HUES64 (cell line): ENCODE data around the gene CAMK2B.

Experiments
- H3K27ac ChIP-seq: 2 replicates; pipeline ENCODE4 v1.7.0; 2013; ENCODE audit warnings: low read depth, low read length, inconsistent platforms
- H3K27me3 ChIP-seq: 2 replicates; pipeline ENCODE4 v1.6.1; 2013; ENCODE audit warnings: mild to moderate bottlenecking, low read length; ENCODE audit not compliant: insufficient read depth
- H3K36me3 ChIP-seq: 2 replicates; pipeline ENCODE4 v1.6.1; 2013; ENCODE audit warnings: mild to moderate bottlenecking, low read length; ENCODE audit not compliant: insufficient read depth
- H3K4me1 ChIP-seq: 2 replicates; pipeline ENCODE4 v1.6.1; 2013; ENCODE audit warnings: mild to moderate bottlenecking, low read length, moderate library complexity; ENCODE audit not compliant: insufficient read depth
- H3K4me3 ChIP-seq: 2 replicates; pipeline ENCODE4 v1.5.1; 2013; ENCODE audit warnings: mild to moderate bottlenecking, low read length, moderate library complexity
- H3K9ac ChIP-seq: 2 replicates; pipeline ENCODE4 v1.6.1; 2013; ENCODE audit warnings: mild to moderate bottlenecking, low read depth, low read length
- H3K9me3 ChIP-seq: 2 replicates; pipeline ENCODE4 v1.6.1; 2013; ENCODE audit warnings: low read depth, low read length; ENCODE audit not compliant: insufficient read depth
- WGBS: fragments of 150-250, 120-280 bp; methylation state at CpG from one replicate; pipeline ENCODE4 v1.1.7; 2013; ENCODE audit warnings: missing lambda C conversion rate; 5-methylcytosine and 5-hydroxymethylcytosine counted together

Gene CAMK2B

DNA sequence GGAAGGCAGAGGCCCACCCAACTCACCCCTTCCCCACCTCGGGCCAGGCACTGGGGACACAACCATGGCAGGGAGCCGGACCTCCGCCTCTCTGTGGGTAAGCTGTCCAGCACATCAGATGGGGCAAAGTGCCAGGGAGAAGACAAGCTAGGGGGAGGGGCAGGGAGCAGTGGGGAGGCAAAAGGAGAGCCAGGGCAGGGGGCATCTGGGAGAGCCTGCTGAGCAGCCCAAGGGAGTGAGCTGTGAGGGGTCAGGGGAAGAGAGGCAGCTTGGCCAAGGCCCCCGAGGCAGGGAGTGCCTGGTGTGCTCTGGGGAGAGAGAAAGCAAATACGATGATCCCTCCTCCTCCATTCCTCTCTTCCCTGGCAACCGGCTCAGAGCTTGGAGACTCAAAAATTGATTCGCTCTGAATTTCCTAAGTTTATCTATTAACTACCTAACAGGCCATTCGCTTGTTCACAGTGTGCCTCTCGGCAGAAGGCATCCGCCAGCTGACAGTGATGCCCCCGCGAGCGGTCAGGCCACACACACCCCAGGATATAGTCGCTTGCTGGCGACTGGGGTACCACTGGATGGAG, 4.5 kb downstream of the CAMK2B start:
- Histone ChIP-seq H3K9me3 (no peaks in the 10 kb centered on the region), H3K4me1 (no peaks in the 10 kb centered on the region), H3K27ac (no peak overlapping the region), H3K27me3 (peaks cover 50% of the 10 kb centered on the region), H3K4me3 (no peak overlapping the region), H3K36me3 (no peaks in the 10 kb centered on the region), H3K9ac (no peak overlapping the region)
- WGBS, result 89% methylated on average over 14 of the region's 15 CpGs

DNA sequence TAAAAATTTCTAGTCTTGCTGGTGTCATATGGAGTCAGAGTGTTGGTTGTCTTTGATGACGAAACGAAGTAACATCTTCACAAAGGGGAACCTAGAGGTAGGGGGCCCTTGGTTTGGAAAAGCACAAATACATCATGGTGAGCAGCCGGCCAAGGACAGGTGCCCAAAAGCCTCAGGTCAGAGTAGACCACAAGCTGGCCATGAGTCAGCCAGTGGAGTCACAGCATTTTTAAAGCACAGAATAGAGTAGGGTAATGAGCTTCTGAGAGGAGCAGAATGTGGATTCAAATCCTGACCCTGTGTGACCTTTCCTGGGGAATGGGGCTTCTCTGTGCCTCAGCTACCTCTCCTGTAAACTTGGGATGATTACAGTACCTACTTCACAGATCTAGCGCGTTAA, 5.3 kb downstream of the CAMK2B start:
- peaks cover 44% of the 10 kb centered on the region for H3K27me3 ChIP-seq
- no peak overlapping the region for H3K4me3 ChIP-seq
- no peaks in the 10 kb centered on the region for H3K9me3 ChIP-seq
- H3K27ac ChIP-seq, result no peak overlapping the region
- 88% methylated on average over 5 of the region's 5 CpGs for WGBS
- H3K36me3 ChIP-seq, result no peaks in the 10 kb centered on the region
- no peaks in the 10 kb centered on the region for H3K4me1 ChIP-seq
- no peak overlapping the region for H3K9ac ChIP-seq

DNA sequence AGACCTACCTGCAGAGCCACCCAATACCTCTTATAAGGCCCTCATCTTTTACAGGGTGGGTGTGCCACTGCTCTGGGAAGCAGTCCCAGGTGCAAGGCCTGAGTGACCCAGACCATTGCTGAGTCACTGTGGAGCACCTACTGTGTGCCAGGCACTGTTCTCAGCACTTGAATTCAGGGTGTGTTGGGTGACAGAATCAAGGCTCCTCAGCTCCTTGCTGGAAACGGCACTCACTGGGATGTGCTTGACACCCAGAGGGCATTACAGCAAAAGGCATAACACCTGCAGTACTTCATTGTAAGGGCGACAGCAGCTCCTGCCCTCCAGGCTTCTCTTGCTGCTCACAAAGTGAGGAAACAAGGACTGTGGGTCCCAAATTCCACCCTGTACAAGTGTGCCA, 7.1 kb downstream of the CAMK2B start:
- H3K36me3 ChIP-seq, result no peaks in the 10 kb centered on the region
- no peak overlapping the region for H3K9ac ChIP-seq
- no peak overlapping the region for H3K27ac ChIP-seq
- no peaks in the 10 kb centered on the region for H3K9me3 ChIP-seq
- no peak overlapping the region for H3K4me3 ChIP-seq
- no peaks in the 10 kb centered on the region for H3K4me1 ChIP-seq
- 86% methylated on average over 2 of the region's 2 CpGs for WGBS
- H3K27me3 ChIP-seq, result peaks cover 29% of the 10 kb centered on the region

GRCh38 chr7:44315301-44315903, 10.0 kb downstream of the CAMK2B start:
- Histone ChIP-seq H3K4me3 (no peak overlapping the region), H3K27ac (no peak overlapping the region), H3K27me3 (peaks cover 25% of the 10 kb centered on the region), H3K36me3 (no peaks in the 10 kb centered on the region), H3K4me1 (no peaks in the 10 kb centered on the region), H3K9ac (no peak overlapping the region), H3K9me3 (no peaks in the 10 kb centered on the region)
- WGBS, result 94% methylated on average over 2 of the region's 3 CpGs

DNA sequence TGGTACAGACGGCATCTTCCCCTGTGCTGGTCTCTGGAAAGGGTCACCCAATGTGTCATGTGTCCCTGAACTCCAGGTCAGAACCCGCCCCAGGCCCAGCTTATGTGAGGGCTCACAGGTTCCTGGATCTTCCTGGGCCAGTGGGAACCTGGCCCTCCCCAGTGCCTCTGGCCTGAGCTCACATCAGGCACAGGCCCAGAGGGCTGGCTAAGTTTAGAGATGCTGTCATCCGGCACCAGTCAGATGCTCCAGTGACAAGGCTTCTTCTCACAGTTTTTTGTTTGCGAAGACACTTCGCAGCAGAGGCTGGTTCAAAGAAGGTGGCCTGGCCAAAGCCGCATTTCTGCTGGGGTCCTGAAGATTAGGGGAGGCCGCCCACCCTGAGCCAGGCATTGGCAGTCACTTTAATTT, 11.8 kb downstream of the CAMK2B start:
- Histone ChIP-seq H3K27ac (no peak overlapping the region), H3K9ac (no peak overlapping the region), H3K4me1 (no peaks in the 10 kb centered on the region), H3K9me3 (no peaks in the 10 kb centered on the region), H3K27me3 (peaks cover 43% of the 10 kb centered on the region), H3K36me3 (no peaks in the 10 kb centered on the region), H3K4me3 (no peak overlapping the region)
- 91% methylated on average over 7 of the region's 7 CpGs for whole genome bisulfite sequencing

DNA sequence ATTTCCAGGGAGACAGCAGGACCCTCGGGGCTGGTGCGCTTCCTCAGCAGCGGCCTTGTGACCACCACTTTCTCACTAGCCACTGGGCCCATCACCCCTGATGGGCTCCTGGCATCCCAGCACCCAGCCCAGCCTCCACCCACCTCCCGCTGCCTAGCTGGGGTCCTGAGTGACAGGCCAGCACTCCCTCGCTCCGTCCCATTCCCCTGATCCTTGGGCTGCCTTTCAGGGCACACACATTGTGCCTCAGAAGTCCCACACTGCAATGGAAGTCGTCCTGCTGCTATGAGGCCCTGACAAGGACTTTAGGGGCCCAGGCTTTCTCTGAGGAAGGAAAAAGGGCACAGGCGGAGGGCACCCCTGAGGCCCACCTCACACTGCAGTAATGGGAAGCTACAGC, 12.4 kb downstream of the CAMK2B start:
- Histone ChIP-seq H3K9ac (no peak overlapping the region), H3K9me3 (no peaks in the 10 kb centered on the region), H3K27me3 (peaks cover 49% of the 10 kb centered on the region), H3K36me3 (no peaks in the 10 kb centered on the region), H3K4me1 (no peaks in the 10 kb centered on the region), H3K4me3 (no peak overlapping the region), H3K27ac (no peak overlapping the region)
- 86% methylated on average over 8 of the region's 8 CpGs for WGBS

GRCh38 chr7:44311561-44312495, 13.6 kb downstream of the CAMK2B start:
- Histone ChIP-seq H3K27ac (no peak overlapping the region), H3K27me3 (peaks cover 51% of the 10 kb centered on the region), H3K9ac (no peak overlapping the region), H3K4me3 (no peak overlapping the region), H3K9me3 (no peaks in the 10 kb centered on the region), H3K4me1 (no peaks in the 10 kb centered on the region), H3K36me3 (no peaks in the 10 kb centered on the region)
- WGBS, result 87% methylated on average over 16 of the region's 16 CpGs

- no peaks in the 10 kb centered on the region for H3K9me3 ChIP-seq
- H3K9ac ChIP-seq, result no peak overlapping the region
- no peaks in the 10 kb centered on the region for H3K4me1 ChIP-seq
- H3K4me3 ChIP-seq, result peak overlapping the region; percentile 56
- H3K27ac ChIP-seq, result no peak overlapping the region
- WGBS, result 90% methylated on average over 10 of the region's 10 CpGs
- peaks cover 47% of the 10 kb centered on the region for H3K27me3 ChIP-seq
- H3K36me3 ChIP-seq, result no peaks in the 10 kb centered on the region
Measured at GRCh38 chr7:44310221-44310848, 15.1 kb downstream of the CAMK2B start.

GRCh38 chr7:44309271-44310091, 15.9 kb downstream of the CAMK2B start:
- peak overlapping the region; percentile 56 for H3K4me3 ChIP-seq
- no peaks in the 10 kb centered on the region for H3K4me1 ChIP-seq
- peaks cover 43% of the 10 kb centered on the region for H3K27me3 ChIP-seq
- no peaks in the 10 kb centered on the region for H3K9me3 ChIP-seq
- H3K27ac ChIP-seq, result no peak overlapping the region
- no peaks in the 10 kb centered on the region for H3K36me3 ChIP-seq
- WGBS, result 16% methylated on average over 73 of the region's 73 CpGs
- H3K9ac ChIP-seq, result peak overlapping the region; percentile 52; the same call in 1 of the 2 replicates

- no peaks in the 10 kb centered on the region for H3K4me1 ChIP-seq
- peaks cover 43% of the 10 kb centered on the region for H3K27me3 ChIP-seq
- no peaks in the 10 kb centered on the region for H3K36me3 ChIP-seq
- no peaks in the 10 kb centered on the region for H3K9me3 ChIP-seq
- H3K27ac ChIP-seq, result no peak overlapping the region
- WGBS, result 90% methylated on average over 18 of the region's 18 CpGs
- H3K9ac ChIP-seq, result no peak overlapping the region
- no peak overlapping the region for H3K4me3 ChIP-seq
Measured at GRCh38 chr7:44308596-44309270, 16.7 kb downstream of the CAMK2B start.
